ENCODE data around the gene LTF.
A peak's percentile ranks its signal among the peaks of the same experiment; 100 is the strongest.

LTF gene

GRCh38 chr3:46467562-46467961, 2.9 kb upstream of the LTF start:
- DNase-seq: no peak

GRCh38 chr3:46466871-46467403, 2.2 kb upstream of the LTF start:
- no peak for DNase-seq

GRCh38 chr3:46466273-46466672, 1.6 kb upstream of the LTF start:
- DNase-seq: no peak

GRCh38 chr3:46465196-46465520, 453 bp upstream of the LTF start:
- no peak for DNase-seq

- DNase-seq: no peak
These were observed 850 bp downstream of the LTF start for GRCh38 chr3:46463868-46464241.

GRCh38 chr3:46463120-46463867, 1.4 kb downstream of the LTF start:
- DNase-seq: no peak

GRCh38 chr3:46462511-46462910, 2.2 kb downstream of the LTF start:
- DNase-seq: no peak

- DNase-seq: no peak
These were observed 2.6 kb downstream of the LTF start for GRCh38 chr3:46462111-46462510.

GRCh38 chr3:46460051-46460450, 4.7 kb downstream of the LTF start:
- DNase-seq: no peak

- DNase-seq: no peak
These were observed 8.6 kb downstream of the LTF start for GRCh38 chr3:46456118-46456517.

- DNase-seq: no peak
These were observed 9.2 kb downstream of the LTF start for GRCh38 chr3:46455231-46456115.

GRCh38 chr3:46454606-46455005, 10.1 kb downstream of the LTF start:
- no peak for DNase-seq

GRCh38 chr3:46454209-46454595, 10.5 kb downstream of the LTF start:
- no peak for DNase-seq

- DNase-seq: no peak
These were observed 11.0 kb downstream of the LTF start for GRCh38 chr3:46453526-46454208.

GRCh38 chr3:46449755-46450552, 14.8 kb downstream of the LTF start:
- DNase-seq: no peak

GRCh38 chr3:46448721-46449120, 16.0 kb downstream of the LTF start:
- DNase-seq: no peak

GRCh38 chr3:46447228-46447985, 17.3 kb downstream of the LTF start:
- no peak for DNase-seq

- DNase-seq: peak; percentile 61
These were observed 21.9 kb downstream of the LTF start for GRCh38 chr3:46442576-46443530.

- DNase-seq: peak; percentile 49
These were observed 24.0 kb downstream of the LTF start for GRCh38 chr3:46440531-46441294.

- no peak for DNase-seq
These were observed 25.9 kb downstream of the LTF start for GRCh38 chr3:46438831-46439230.
